HG02884 (cell line): Measurements from ENCODE around the gene LRRN3.
"Not testable (repeated sequence)": the region's sequence is repeated elsewhere in the genome, so short reads cannot be mapped to it uniquely, and the experiment has no call there.

Experiments used
- ATAC-seq: cut with Tn5 transposase; IDR thresholded peaks from one replicate; pipeline ENCODE4 v1.9.1; 2021; ENCODE audit warnings: mild to moderate bottlenecking, moderate library complexity; ENCODE audit not compliant: unreplicated experiment

LRRN3 gene

GRCh38 chr7:111090846-111091245 is at the start of gene LRRN3:
LRRN3 (plus strand) TSS chr7:111091127; CDS start chr7:111122773, 31,646 bp downstream.
- ATAC-seq, result no peak

GRCh38 chr7:111041577-111041976 is 49.4 kb upstream of the LRRN3 start:
- no peak for ATAC-seq

- no peak for ATAC-seq
Measured at GRCh38 chr7:111042842-111043241, 48.1 kb upstream of the LRRN3 start.

GRCh38 chr7:111043561-111043960 is 47.4 kb upstream of the LRRN3 start:
- ATAC-seq, result no peak

GRCh38 chr7:111045449-111045848 is 45.5 kb upstream of the LRRN3 start:
- no peak for ATAC-seq

DNA sequence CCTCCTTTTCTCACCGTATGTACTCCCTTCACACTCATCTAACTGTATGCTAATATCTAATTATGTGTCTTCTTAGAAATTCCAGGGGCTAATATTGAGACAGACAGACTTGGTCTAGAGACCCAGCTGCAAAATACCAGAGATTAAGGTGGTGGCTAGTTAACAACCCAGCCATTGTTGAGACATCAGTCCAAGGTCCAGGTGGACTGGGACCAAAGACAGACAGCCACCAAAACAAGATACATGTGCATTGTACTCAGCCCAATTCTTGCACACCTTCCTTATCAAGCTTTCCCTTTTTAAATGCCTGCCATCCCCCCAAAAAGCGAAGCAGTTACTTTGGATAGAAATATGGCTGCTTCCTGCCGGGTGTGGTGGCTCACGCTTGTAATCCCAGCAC is 43.3 kb upstream of the LRRN3 start:
- ATAC-seq, result no peak

DNA sequence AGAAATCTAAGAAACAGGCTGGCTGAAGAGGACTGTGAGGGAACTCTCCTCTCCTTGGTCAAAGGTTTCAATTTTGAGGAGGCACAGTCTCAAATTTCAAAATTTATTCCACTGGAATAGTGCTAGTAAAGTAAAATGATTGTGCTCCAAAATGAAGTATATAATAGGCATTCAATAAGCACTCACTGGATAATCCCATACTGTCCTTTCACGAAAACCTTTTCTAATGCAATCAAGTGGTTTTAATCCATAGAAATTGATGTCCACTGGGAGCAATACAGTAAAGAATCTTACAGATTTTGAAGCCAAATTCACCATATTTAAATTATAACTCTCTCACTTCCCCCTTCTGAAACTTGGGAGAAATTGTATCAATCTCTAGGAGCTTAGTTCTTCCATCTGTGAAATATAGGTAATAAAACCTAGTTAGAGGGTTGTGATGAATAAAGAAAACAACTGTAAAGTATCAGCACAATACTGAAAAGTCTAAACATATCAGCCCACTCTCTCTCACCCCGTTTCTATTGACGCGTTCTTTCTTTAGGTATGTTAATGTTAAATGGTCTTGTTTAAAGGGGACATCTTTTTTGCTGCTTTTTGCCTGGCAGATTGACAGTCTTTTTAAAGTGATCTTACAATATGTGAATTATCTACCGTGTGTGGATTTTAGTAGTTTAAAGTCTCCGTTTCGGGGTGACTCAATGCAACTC is 40.8 kb upstream of the LRRN3 start:
- no peak for ATAC-seq

DNA sequence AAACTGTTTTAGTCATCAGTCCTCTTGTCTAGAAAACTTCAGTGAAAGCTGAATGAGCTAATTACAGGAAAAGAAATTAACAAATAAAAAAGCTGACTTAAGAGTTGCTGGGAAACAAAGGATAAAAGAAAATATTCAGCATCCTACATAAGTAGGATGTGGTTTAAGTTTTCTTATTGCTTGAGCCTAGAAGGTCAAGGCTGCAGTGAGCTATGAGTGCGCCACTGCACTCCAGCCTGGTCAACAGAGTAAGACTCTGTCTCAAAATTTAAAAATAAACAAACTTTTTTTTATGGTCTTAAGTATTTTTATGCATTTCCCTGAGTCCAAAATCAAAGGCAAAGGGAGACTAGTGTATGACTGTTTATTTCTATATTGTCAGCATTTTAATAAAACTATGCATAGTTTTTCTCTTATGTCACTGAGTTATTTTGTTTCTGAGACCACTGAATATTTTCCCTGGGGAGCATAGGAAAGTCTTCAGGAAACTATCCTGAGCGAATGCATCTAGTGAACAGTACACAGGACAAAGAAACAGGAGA is 40.0 kb upstream of the LRRN3 start:
- no peak for ATAC-seq

- no peak for ATAC-seq
Measured at GRCh38 chr7:111051832-111052231, 39.1 kb upstream of the LRRN3 start.

GRCh38 chr7:111053035-111053434 is 37.9 kb upstream of the LRRN3 start:
- no peak for ATAC-seq

- ATAC-seq, result no peak
Measured at GRCh38 chr7:111056371-111056770, 34.6 kb upstream of the LRRN3 start.

DNA sequence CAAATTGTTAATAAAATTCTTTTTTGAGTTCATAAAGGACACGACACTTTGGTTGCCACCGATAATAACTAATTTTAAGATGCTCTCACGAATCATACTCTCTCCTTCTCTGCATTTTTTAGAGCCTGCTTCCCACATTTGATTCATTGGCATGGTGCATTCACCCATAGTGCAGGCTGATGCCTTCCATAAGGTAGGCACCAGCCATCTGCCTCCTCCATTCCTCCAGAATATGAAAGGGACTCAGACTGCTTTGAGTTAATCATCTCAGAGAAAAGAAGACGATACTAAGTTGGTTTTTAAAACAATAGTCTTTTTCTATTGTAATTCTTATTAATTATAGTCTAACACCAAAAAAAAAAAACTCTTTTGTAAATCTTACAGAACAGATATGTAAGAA is 33.9 kb upstream of the LRRN3 start:
- ATAC-seq, result no peak

DNA sequence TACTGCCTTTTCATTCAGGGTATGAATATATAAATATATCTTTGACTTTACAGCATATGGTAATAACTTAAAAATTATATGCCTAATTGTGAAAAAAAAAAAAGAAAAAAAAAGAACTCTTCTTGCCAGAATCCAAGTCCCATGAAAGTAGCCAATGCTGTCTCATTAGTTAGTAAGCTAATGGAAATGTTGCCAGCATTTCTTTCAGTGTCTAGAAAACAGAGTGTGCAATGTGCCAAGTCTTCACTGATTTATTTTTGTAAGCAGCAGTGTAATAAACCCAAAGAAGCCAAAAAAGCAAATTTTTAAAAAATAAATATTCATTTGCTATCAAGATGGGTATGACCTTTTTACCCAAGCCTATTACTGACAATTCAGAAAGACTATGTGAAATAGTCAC is 31.1 kb upstream of the LRRN3 start:
- ATAC-seq, result no peak

DNA sequence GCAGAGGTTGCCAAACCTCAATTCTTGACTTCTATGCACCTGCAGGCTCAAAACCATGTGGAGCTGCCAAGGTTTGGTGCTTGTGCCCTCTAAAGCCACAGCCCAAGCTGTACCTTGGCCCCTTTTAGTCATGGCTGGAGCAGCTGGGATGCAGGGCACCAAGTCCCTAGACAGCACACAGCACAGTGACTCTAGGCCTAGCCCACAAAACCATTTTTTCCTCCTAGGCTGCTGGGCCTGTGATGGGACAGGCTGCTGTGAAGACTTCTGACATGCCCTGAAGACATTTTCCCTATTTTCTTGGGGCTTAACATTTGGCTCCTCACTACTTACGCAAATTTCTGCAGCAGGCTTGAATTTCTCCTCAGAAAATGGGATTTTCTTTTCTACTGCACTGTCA is 27.8 kb upstream of the LRRN3 start:
- no peak for ATAC-seq

- ATAC-seq, result no peak
Measured at GRCh38 chr7:111067251-111067650, 23.7 kb upstream of the LRRN3 start.

DNA sequence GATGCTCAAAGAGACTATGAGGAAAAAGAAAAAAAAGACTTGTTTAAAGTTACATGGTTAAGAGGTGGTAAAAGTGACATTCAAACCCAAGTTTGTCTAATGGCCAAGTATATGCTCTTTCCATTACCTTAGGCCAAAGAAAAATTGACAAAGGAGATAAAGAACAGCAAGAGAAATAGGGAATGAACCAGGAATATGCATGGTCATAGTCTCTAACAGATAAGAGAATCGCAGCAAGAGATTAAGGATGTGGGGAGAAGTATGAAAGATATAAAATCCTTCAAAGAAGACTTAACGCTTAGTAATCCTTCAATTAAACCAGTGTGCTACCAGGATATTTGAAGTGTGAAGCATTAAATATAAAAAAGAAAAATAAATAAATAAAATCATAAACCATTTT is 23.2 kb upstream of the LRRN3 start:
- no peak for ATAC-seq

- no peak for ATAC-seq
Measured at GRCh38 chr7:111068618-111069017, 22.3 kb upstream of the LRRN3 start.

DNA sequence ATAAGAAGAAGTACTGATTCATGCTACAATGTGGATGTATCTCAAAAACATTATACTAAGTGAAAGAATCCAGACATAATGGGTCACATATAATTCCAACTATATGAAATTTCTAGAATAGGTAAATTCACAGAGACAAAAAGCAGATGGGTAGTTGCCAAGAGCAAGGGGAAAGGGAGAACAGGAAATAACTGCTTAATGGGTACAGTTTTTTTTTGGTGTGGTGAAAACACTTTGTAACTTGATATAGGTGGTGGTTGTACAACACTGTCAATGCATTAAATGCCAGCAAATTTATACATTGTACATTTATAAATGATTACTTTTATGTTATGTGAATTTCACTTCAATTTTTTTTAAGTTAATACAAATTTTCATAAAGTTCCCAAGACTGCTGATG is 19.4 kb upstream of the LRRN3 start:
- no peak for ATAC-seq

DNA sequence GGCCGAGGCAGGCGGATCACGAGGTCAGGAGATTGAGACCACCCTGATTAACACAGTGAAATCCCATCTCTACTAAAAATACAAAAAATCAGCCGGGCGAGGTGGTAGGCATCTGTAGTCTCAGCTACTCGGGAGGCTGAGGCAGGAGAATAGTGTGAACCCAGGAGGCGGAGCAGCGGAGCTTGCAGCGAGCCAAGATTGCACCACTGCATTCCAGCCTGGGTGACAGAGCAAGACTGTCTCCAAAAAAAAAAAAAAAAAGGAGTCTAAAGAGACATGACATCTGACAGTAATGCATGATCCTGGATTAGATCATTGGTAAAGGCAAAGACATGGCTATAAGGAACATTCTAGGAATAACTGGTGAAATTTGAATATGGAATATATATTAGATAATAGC is 18.3 kb upstream of the LRRN3 start:
- ATAC-seq, result not testable (repeated sequence)

- ATAC-seq, result no peak
Measured at GRCh38 chr7:111074071-111074747, 16.7 kb upstream of the LRRN3 start.

GRCh38 chr7:111074748-111075146 is 16.2 kb upstream of the LRRN3 start:
- no peak for ATAC-seq

DNA sequence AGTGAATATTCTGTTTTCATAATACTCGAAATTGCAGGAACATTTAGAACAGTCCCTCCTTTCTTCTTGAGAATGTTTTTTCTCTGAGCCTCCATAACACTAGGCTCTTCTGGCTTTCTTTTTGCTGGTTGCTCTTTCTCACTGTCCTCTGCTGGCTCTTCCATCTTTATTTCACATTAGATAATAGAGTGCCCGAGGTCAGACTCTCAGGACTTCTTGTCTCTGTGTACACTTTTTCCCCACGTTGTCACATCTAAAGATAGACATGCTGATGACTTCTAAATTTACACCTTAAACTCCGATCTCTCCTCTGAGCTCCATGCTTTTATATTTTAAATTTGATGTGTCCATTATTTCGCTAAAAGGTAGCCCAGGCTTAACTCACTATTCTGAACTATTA is 15.4 kb upstream of the LRRN3 start:
- no peak for ATAC-seq
